ENCODE data around the gene PTPRO. TPM values are rescaled to one million over a fixed set of nuclear protein-coding genes. Genes with fewer than 3 reads are reported as not detected.
A peak's percentile ranks its signal among the peaks of the same experiment; 100 is the strongest.

PTPRO gene
- total RNA-seq, 1 experiment from 2014 or later, result not detected

GRCh38 chr12:15550793-15551192, 228.5 kb downstream of the PTPRO start:
- H3K4me3 ChIP-seq (ENCODE audit: low read length), result no peak overlapping the region
- no peaks in the 10 kb centered on the region for H3K36me3 ChIP-seq (ENCODE audit: low read depth, low read length)
- no peak for ATAC-seq
- H2AFZ ChIP-seq (ENCODE audit: low read length), result no peak overlapping the region
- no peak overlapping the region for H3K4me2 ChIP-seq (ENCODE audit: low read length)
- no peaks in the 10 kb centered on the region for H3K27me3 ChIP-seq (ENCODE audit: low read length)
- H3K9me3 ChIP-seq (ENCODE audit: low read length), result no peaks in the 10 kb centered on the region
- H3K27ac ChIP-seq (ENCODE audit: low read length), result no peak overlapping the region
- H3F3A ChIP-seq (ENCODE audit: low read length, unreplicated experiment), result no peaks in the 10 kb centered on the region
- DNase-seq, result no peak
- H3K9me2 ChIP-seq (replicated peaks; ENCODE audit: low read length), result no peaks in the 10 kb centered on the region
- no peak overlapping the region for H3K9ac ChIP-seq (ENCODE audit: low read length)
- TF ChIP-seq EZH2 (IDR thresholded peaks at IDR 0.05; ENCODE audit: low read length, unreplicated experiment) (no peak), CTCF (conservative IDR thresholded peaks at IDR 0.05; ENCODE audit: low read depth, low read length) (no peak), EZH2phosphoT487 (IDR thresholded peaks at IDR 0.05; ENCODE audit: borderline replicate concordance, low read length) (no peak)
- intact Hi-C loops (cut with micrococcal nuclease), result no loop called here
- no peaks in the 10 kb centered on the region for H4K20me1 ChIP-seq (ENCODE audit: low read length)
- POLR2A ChIA-PET (ENCODE audit: unreplicated experiment), result no interaction called here
- no peaks in the 10 kb centered on the region for H3K79me2 ChIP-seq (ENCODE audit: low read length)
- H3K4me1 ChIP-seq (ENCODE audit: insufficient read depth, low read length), result no peaks in the 10 kb centered on the region
- CTCF ChIA-PET, result no interaction called here
- no TSS peak for BruUV-seq (replicated peaks)

GRCh38 chr12:15555446-15555845, 233.1 kb downstream of the PTPRO start:
- intact Hi-C loops (cut with micrococcal nuclease), result no loop called here
- Histone ChIP-seq H3K9me2 (replicated peaks; ENCODE audit: low read length) (no peaks in the 10 kb centered on the region), H3F3A (ENCODE audit: low read length, unreplicated experiment) (no peaks in the 10 kb centered on the region), H3K36me3 (ENCODE audit: low read depth, low read length) (no peaks in the 10 kb centered on the region), H3K4me3 (ENCODE audit: low read length) (no peak overlapping the region), H3K27ac (ENCODE audit: low read length) (no peak overlapping the region), H4K20me1 (ENCODE audit: low read length) (no peaks in the 10 kb centered on the region), H3K27me3 (ENCODE audit: low read length) (no peaks in the 10 kb centered on the region), H2AFZ (ENCODE audit: low read length) (no peak overlapping the region), H3K4me1 (ENCODE audit: insufficient read depth, low read length) (peaks cover 3% of the 10 kb centered on the region; the same call in 1 of the 2 replicates), H3K79me2 (ENCODE audit: low read length) (no peaks in the 10 kb centered on the region), H3K9ac (ENCODE audit: low read length) (no peak overlapping the region), H3K9me3 (ENCODE audit: low read length) (no peaks in the 10 kb centered on the region), H3K4me2 (ENCODE audit: low read length) (no peak overlapping the region)
- no peak for DNase-seq
- POLR2A ChIA-PET (ENCODE audit: unreplicated experiment), result no interaction called here
- no TSS peak for BruUV-seq (replicated peaks)
- no peak for ATAC-seq
- no peak for TF ChIP-seq CTCF (conservative IDR thresholded peaks at IDR 0.05; ENCODE audit: low read depth, low read length)
- TF ChIP-seq EZH2 (IDR thresholded peaks at IDR 0.05; ENCODE audit: low read length, unreplicated experiment), result no peak
- no peak for TF ChIP-seq EZH2phosphoT487 (IDR thresholded peaks at IDR 0.05; ENCODE audit: borderline replicate concordance, low read length)
- CTCF ChIA-PET, result no interaction called here

GRCh38 chr12:15556411-15557102, 234.2 kb downstream of the PTPRO start:
- peak; percentile 63 for ATAC-seq
- H3K9me2 ChIP-seq (replicated peaks; ENCODE audit: low read length), result no peaks in the 10 kb centered on the region
- no peak for TF ChIP-seq EZH2phosphoT487 (IDR thresholded peaks at IDR 0.05; ENCODE audit: borderline replicate concordance, low read length)
- no peak for TF ChIP-seq CTCF (conservative IDR thresholded peaks at IDR 0.05; ENCODE audit: low read depth, low read length)
- TF ChIP-seq EZH2 (IDR thresholded peaks at IDR 0.05; ENCODE audit: low read length, unreplicated experiment), result no peak
- CTCF ChIA-PET, result no interaction called here
- no peaks in the 10 kb centered on the region for H3K79me2 ChIP-seq (ENCODE audit: low read length)
- H3F3A ChIP-seq (ENCODE audit: low read length, unreplicated experiment), result no peaks in the 10 kb centered on the region
- no TSS peak for BruUV-seq (replicated peaks)
- DNase-seq, result peak; percentile 5
- H3K4me1 ChIP-seq (ENCODE audit: insufficient read depth, low read length), result peaks cover 3% of the 10 kb centered on the region; the same call in 1 of the 2 replicates
- no peaks in the 10 kb centered on the region for H3K27me3 ChIP-seq (ENCODE audit: low read length)
- H3K4me3 ChIP-seq (ENCODE audit: low read length), result no peak overlapping the region
- intact Hi-C loops (cut with micrococcal nuclease), result no loop called here
- H3K4me2 ChIP-seq (ENCODE audit: low read length), result no peak overlapping the region
- no peaks in the 10 kb centered on the region for H3K9me3 ChIP-seq (ENCODE audit: low read length)
- no peaks in the 10 kb centered on the region for H3K36me3 ChIP-seq (ENCODE audit: low read depth, low read length)
- H2AFZ ChIP-seq (ENCODE audit: low read length), result no peak overlapping the region
- POLR2A ChIA-PET (ENCODE audit: unreplicated experiment), result interaction anchor here (0.6 kb wide), 1 partner anchor 8 kb away, joined by 4 read pairs; no protein-coding TSS in a partner anchor
- H4K20me1 ChIP-seq (ENCODE audit: low read length), result no peaks in the 10 kb centered on the region
- no peak overlapping the region for H3K27ac ChIP-seq (ENCODE audit: low read length)
- H3K9ac ChIP-seq (ENCODE audit: low read length), result no peak overlapping the region
